Hepatocyte (in vitro differentiated cells): Measurements from ENCODE around the gene FAM240A. TPM values are rescaled to one million over a fixed set of nuclear protein-coding genes. Genes with fewer than 3 reads are reported as not detected.

Source experiments
- DNase-seq: peaks from one replicate; pipeline ENCODE4 v3.0.0-alpha.2; 2016; ENCODE audit warnings: low spot score
- H2AFZ ChIP-seq: fragments of 200-600 bp; sonication (generic); 2 replicates; pipeline ENCODE4 v1.6.0; 2016; ENCODE audit warnings: antibody characterized with exemption, mild to moderate bottlenecking
- H3K27ac ChIP-seq: fragments of 200-600 bp; sonication (generic); 2 replicates; pipeline ENCODE4 v1.5.1; 2016; ENCODE audit warnings: mild to moderate bottlenecking
- H3K27me3 ChIP-seq: fragments of 200-600 bp; sonication (generic); 2 replicates; pipeline ENCODE4 v1.6.1; 2016
- H3K36me3 ChIP-seq: fragments of 200-600 bp; sonication (generic); replicated peaks from 2 replicates; pipeline ENCODE4 v1.5.1; 2016; ENCODE audit warnings: low read depth; ENCODE audit not compliant: insufficient read depth
- H3K4me1 ChIP-seq: fragments of 200-600 bp; sonication (generic); 2 replicates; pipeline ENCODE4 v1.5.1; 2016; ENCODE audit warnings: mild to moderate bottlenecking, moderate library complexity; ENCODE audit not compliant: insufficient read depth
- H3K4me2 ChIP-seq: fragments of 200-600 bp; sonication (generic); 2 replicates; pipeline ENCODE4 v1.6.0; 2016
- H3K4me3 ChIP-seq: fragments of 200-600 bp; sonication (generic); 2 replicates; pipeline ENCODE4 v1.5.1; 2016; ENCODE audit warnings: mild to moderate bottlenecking
- H3K79me2 ChIP-seq: fragments of 200-600 bp; sonication (generic); 2 replicates; pipeline ENCODE4 v1.6.0; 2017; ENCODE audit warnings: mild to moderate bottlenecking
- H3K9me2 ChIP-seq: fragments of 200-600 bp; sonication (generic); replicated peaks from 2 replicates; pipeline ENCODE4 v1.6.0; 2017; ENCODE audit warnings: mild to moderate bottlenecking; ENCODE audit not compliant: insufficient read depth
- H3K9me3 ChIP-seq: fragments of 200-600 bp; sonication (generic); 2 replicates; pipeline ENCODE4 v1.5.1; 2016; ENCODE audit warnings: low read depth, mild to moderate bottlenecking
- H4K20me1 ChIP-seq: fragments of 200-600 bp; sonication (generic); 2 replicates; pipeline ENCODE4 v1.6.0; 2016; ENCODE audit warnings: mild to moderate bottlenecking; ENCODE audit not compliant: insufficient read depth, poor library complexity, severe bottlenecking
- CTCF ChIP-seq: fragments of 200-600 bp; sonication (generic); IDR thresholded peaks from 2 replicates; pipeline ENCODE4 v1.5.1; 2016; ENCODE audit warnings: antibody characterized with exemption, mild to moderate bottlenecking; ENCODE audit not compliant: poor library complexity
- EZH2 ChIP-seq: fragments of 200-600 bp; sonication (generic); IDR thresholded peaks from 2 replicates; pipeline ENCODE4 v1.6.1; 2016; ENCODE audit warnings: antibody characterized with exemption, mild to moderate bottlenecking, borderline replicate concordance
- EZH2phosphoT487 ChIP-seq: fragments of 200-600 bp; sonication (generic); IDR thresholded peaks from one replicate; pipeline ENCODE4 v1.6.1; 2018; ENCODE audit warnings: antibody characterized with exemption, mild to moderate bottlenecking, low read depth, moderate library complexity; ENCODE audit not compliant: unreplicated experiment, severe bottlenecking
- WGBS: methylation state at CpG from one replicate; pipeline ENCODE4 v1.1.6; 2016; ENCODE audit warnings: low lambda C conversion rate; ENCODE audit errors: missing lambda C conversion rate; 5-methylcytosine and 5-hydroxymethylcytosine counted together
- polyA plus RNA-seq: library from polyadenylated mRNA; unstranded; fragments of >200 nt; fragmentation: Nextera tagmentation; extraction: Ambion mirVana; gene quantifications from 2 replicates; pipeline ENCODE4 v1.2.1, GENCODE V29; 2016
- total RNA-seq: library from RNA; depleted of rRNA; stranded (reverse); fragments of >200 nt; gene quantifications from 2 replicates; pipeline ENCODE4 v1.2.3, GENCODE V29; 2014

The FAM240A gene
- total and polyA plus RNA-seq, 2 experiments from 2014 or later: not detected

- no peak overlapping the region for H3K4me3 ChIP-seq
These were observed 2.1 kb downstream of the FAM240A start for GRCh38 chr3:46614431-46614830.

GRCh38 chr3:46615050-46615775, 2.9 kb downstream of the FAM240A start:
- Histone ChIP-seq H3K4me1 (no peaks in the 10 kb centered on the region), H3K9me2 (no peaks in the 10 kb centered on the region), H3K27me3 (no peaks in the 10 kb centered on the region), H2AFZ (no peak overlapping the region), H3K36me3 (no peaks in the 10 kb centered on the region), H3K4me2 (no peak overlapping the region), H4K20me1 (no peaks in the 10 kb centered on the region), H3K4me3 (no peak overlapping the region), H3K27ac (no peak overlapping the region), H3K79me2 (no peaks in the 10 kb centered on the region), H3K9me3 (no peaks in the 10 kb centered on the region)
- WGBS: 87% methylated on average over 9 of the region's 9 CpGs
- no peak for DNase-seq
- TF ChIP-seq CTCF (no peak), EZH2phosphoT487 (no peak), EZH2 (no peak)

More at GRCh38 chr3:46614431-46614830, 2.1 kb downstream of the FAM240A start:
- WGBS: 83% methylated on average over 4 of the region's 4 CpGs
- H4K20me1 ChIP-seq: no peaks in the 10 kb centered on the region
- H3K36me3 ChIP-seq: no peaks in the 10 kb centered on the region
- H3K27ac ChIP-seq: no peak overlapping the region
- DNase-seq: no peak
- H3K9me3 ChIP-seq: no peaks in the 10 kb centered on the region
- no peaks in the 10 kb centered on the region for H3K27me3 ChIP-seq
- H3K4me1 ChIP-seq: peaks cover 4% of the 10 kb centered on the region
- H3K79me2 ChIP-seq: no peaks in the 10 kb centered on the region
- no peaks in the 10 kb centered on the region for H3K9me2 ChIP-seq
- H3K4me2 ChIP-seq: no peak overlapping the region
- H2AFZ ChIP-seq: no peak overlapping the region
- TF ChIP-seq EZH2 (no peak), EZH2phosphoT487 (no peak), CTCF (no peak)

GRCh38 chr3:46615976-46616375, 3.7 kb downstream of the FAM240A start:
- H3K9me2 ChIP-seq: no peaks in the 10 kb centered on the region
- H3K9me3 ChIP-seq: no peaks in the 10 kb centered on the region
- no peaks in the 10 kb centered on the region for H3K27me3 ChIP-seq
- H3K36me3 ChIP-seq: no peaks in the 10 kb centered on the region
- H3K79me2 ChIP-seq: no peaks in the 10 kb centered on the region
- no peak overlapping the region for H2AFZ ChIP-seq
- H4K20me1 ChIP-seq: no peaks in the 10 kb centered on the region
- H3K27ac ChIP-seq: no peak overlapping the region
- no peak overlapping the region for H3K4me3 ChIP-seq
- H3K4me1 ChIP-seq: no peaks in the 10 kb centered on the region
- H3K4me2 ChIP-seq: no peak overlapping the region
- TF ChIP-seq CTCF (no peak), EZH2phosphoT487 (no peak), EZH2 (no peak)
- no peak for DNase-seq
- whole genome bisulfite sequencing: 83% methylated on average over 3 of the region's 3 CpGs
